Astrocyte (in vitro differentiated cells and primary cell): ENCODE data around the gene ZMYND11. TPM values are rescaled to one million over a fixed set of nuclear protein-coding genes. Genes with fewer than 3 reads are reported as not detected.

ENCODE experiments used
- DNase-seq: peaks from one replicate; pipeline ENCODE4 v3.0.0-alpha.2; 2010; ENCODE audit warnings: low read depth
- FAIRE-seq: peaks from 2 replicates; lab custom pipeline; 2011; peaks lifted over from hg19 to GRCh38; lab: Jason Lieb, UNC
- H2AFZ ChIP-seq: 2 replicates; pipeline ENCODE4 v1.6.0; 2012; ENCODE audit warnings: low read depth, low read length, inconsistent platforms
- H3K27ac ChIP-seq: 2 replicates; pipeline ENCODE4 v1.5.1; 2011; ENCODE audit warnings: low read depth, low read length, inconsistent platforms
- H3K27me3 ChIP-seq: 2 replicates; pipeline ENCODE4 v1.6.0; 2011; ENCODE audit warnings: low read length, inconsistent platforms; ENCODE audit not compliant: insufficient read depth
- H3K36me3 ChIP-seq: 2 replicates; pipeline ENCODE4 v1.5.1; 2011; ENCODE audit warnings: low read length, inconsistent platforms; ENCODE audit not compliant: insufficient read depth
- H3K4me1 ChIP-seq: 2 replicates; pipeline ENCODE4 v1.5.1; 2011; ENCODE audit warnings: low read length, inconsistent platforms; ENCODE audit not compliant: insufficient read depth
- H3K4me2 ChIP-seq: 2 replicates; pipeline ENCODE4 v1.6.0; 2012; ENCODE audit warnings: low read length, inconsistent platforms
- H3K4me3 ChIP-seq: 2 replicates; pipeline ENCODE4 v1.5.1; 2011; ENCODE audit warnings: low read depth, mild to moderate bottlenecking, low read length, inconsistent platforms; ENCODE audit not compliant: insufficient read depth
- H3K79me2 ChIP-seq: 2 replicates; pipeline ENCODE4 v1.6.0; 2012; ENCODE audit warnings: mild to moderate bottlenecking, low read length, inconsistent platforms; ENCODE audit not compliant: insufficient read depth
- H3K9ac ChIP-seq: 2 replicates; pipeline ENCODE4 v1.6.0; 2012; ENCODE audit warnings: mild to moderate bottlenecking, low read length, inconsistent platforms
- H3K9me3 ChIP-seq: 2 replicates; pipeline ENCODE4 v1.5.1; 2012; ENCODE audit warnings: low read depth, mild to moderate bottlenecking, low read length, inconsistent platforms; ENCODE audit not compliant: insufficient read depth
- H4K20me1 ChIP-seq: 2 replicates; pipeline ENCODE4 v1.6.0; 2012; ENCODE audit warnings: low read length, inconsistent platforms; ENCODE audit not compliant: insufficient read depth
- H3K27ac Mint-ChIP-seq: one replicate; pipeline ENCODE4 v1.8.0; 2021; ENCODE audit warnings: mild to moderate bottlenecking, mixed read lengths; ENCODE audit not compliant: unreplicated experiment
- H3K27me3 Mint-ChIP-seq: one replicate; pipeline ENCODE4 v1.8.0; 2021; ENCODE audit warnings: low read depth, mixed read lengths; ENCODE audit not compliant: unreplicated experiment
- H3K36me3 Mint-ChIP-seq: one replicate; pipeline ENCODE4 v1.8.0; 2021; ENCODE audit warnings: low read depth, mixed read lengths; ENCODE audit not compliant: unreplicated experiment
- H3K4me1 Mint-ChIP-seq: one replicate; pipeline ENCODE4 v1.8.0; 2021; ENCODE audit warnings: low read depth, mixed read lengths; ENCODE audit not compliant: unreplicated experiment
- H3K4me3 Mint-ChIP-seq: one replicate; pipeline ENCODE4 v1.8.0; 2021; ENCODE audit warnings: mild to moderate bottlenecking, moderate library complexity, mixed read lengths; ENCODE audit not compliant: unreplicated experiment
- H3K9me3 Mint-ChIP-seq: one replicate; pipeline ENCODE4 v1.8.0; 2021; ENCODE audit warnings: mild to moderate bottlenecking, mixed read lengths; ENCODE audit not compliant: unreplicated experiment
- CTCF ChIP-seq: IDR thresholded peaks from 2 replicates; pipeline ENCODE4 v1.5.1; 2011; ENCODE audit warnings: low read depth, mild to moderate bottlenecking, inconsistent platforms, low read length, moderate library complexity; ENCODE audit not compliant: insufficient read depth
- EZH2 ChIP-seq: IDR thresholded peaks from 2 replicates; pipeline ENCODE4 v1.6.1; 2012; ENCODE audit warnings: mild to moderate bottlenecking, low read length, inconsistent platforms; ENCODE audit not compliant: insufficient read depth
- total RNA-seq: library from RNA; stranded (reverse); gene quantifications from 2 replicates; pipeline ENCODE4 v1.2.1, GENCODE V29; 2021

ZMYND11 gene
- total RNA-seq, 1 donor from 2014 or later: 37.9 TPM

DNA sequence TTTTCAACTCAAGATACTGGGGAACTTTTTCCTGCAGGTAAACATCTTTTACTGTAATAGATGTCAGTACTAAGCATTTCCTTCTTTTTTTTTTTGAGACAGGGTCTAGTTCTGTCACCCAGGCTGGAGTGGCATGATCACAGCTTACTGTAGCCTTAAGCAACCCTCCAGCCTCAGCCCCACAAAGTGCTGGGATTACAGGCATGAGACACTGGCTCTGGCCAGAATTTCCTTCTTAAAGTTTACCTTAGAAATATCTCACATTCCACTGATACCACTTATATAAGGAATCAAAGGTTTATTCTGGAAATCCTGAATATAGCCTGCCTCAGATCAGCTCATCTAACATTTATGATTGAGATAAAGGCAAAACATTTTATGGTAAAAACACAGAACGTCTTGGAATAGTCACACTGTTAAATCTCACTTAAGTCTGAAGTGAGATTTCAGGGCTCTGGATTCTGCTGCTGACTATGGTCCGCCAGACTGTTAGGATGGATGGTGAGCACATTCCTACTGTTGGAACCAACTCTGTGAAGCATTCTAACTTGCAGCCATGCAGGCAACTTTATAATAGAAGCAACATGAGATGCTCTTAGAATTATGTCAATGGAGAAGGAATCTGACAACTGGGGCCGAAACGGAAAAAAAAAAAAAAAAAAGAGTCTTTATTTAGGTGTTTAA is 151.9 kb downstream of the ZMYND11 start:
- Histone ChIP-seq H3K9me3 (no peaks in the 10 kb centered on the region), H3K4me3 (no peak overlapping the region), H3K4me1 (peaks cover 7% of the 10 kb centered on the region), H3K36me3 (peaks cover 16% of the 10 kb centered on the region), H3K27me3 (no peaks in the 10 kb centered on the region), H3K9ac (no peak overlapping the region), H4K20me1 (no peaks in the 10 kb centered on the region), H3K79me2 (no peaks in the 10 kb centered on the region), H2AFZ (no peak overlapping the region), H3K4me2 (peak overlapping the region; percentile 18), H3K27ac (no peak overlapping the region)
- no peak overlapping the region for H3K4me3 Mint-ChIP-seq
- H3K27ac Mint-ChIP-seq: no peak overlapping the region
- FAIRE-seq: peak; percentile 71
- no peaks in the 10 kb centered on the region for H3K4me1 Mint-ChIP-seq
- peaks cover 50% of the 10 kb centered on the region for H3K36me3 Mint-ChIP-seq
- DNase-seq: peak; percentile 53
- no peaks in the 10 kb centered on the region for H3K9me3 Mint-ChIP-seq
- no peak for TF ChIP-seq EZH2
- H3K27me3 Mint-ChIP-seq: no peaks in the 10 kb centered on the region

DNA sequence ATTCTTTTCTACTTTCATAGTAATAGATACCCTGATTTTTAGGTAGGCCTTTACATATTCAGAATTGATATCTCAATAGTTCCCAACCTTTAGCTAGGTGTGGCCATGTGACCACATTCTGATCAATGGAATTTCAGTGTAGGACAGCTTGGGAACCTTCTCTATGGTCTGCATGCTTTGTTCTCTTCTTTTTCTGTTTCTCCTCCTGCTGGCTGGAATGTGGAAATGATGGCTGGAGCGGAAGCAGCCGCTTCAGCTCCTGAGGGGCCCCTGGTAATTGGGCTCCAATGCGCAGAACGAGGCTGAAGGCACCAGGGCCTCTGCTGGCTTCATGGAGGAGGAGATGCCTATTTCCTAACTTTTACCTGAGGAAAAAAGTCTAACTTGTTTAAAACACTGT is 152.6 kb downstream of the ZMYND11 start:
- Histone ChIP-seq H3K27ac (no peak overlapping the region), H3K4me3 (no peak overlapping the region), H3K4me1 (peaks cover 3% of the 10 kb centered on the region), H3K9me3 (no peaks in the 10 kb centered on the region), H4K20me1 (peaks cover under 1% of the 10 kb centered on the region), H3K4me2 (no peak overlapping the region), H3K36me3 (peaks cover 16% of the 10 kb centered on the region), H3K79me2 (no peaks in the 10 kb centered on the region), H3K27me3 (no peaks in the 10 kb centered on the region), H3K9ac (no peak overlapping the region), H2AFZ (no peak overlapping the region)
- DNase-seq (no peak), FAIRE-seq (no peak)
- H3K9me3 Mint-ChIP-seq: no peaks in the 10 kb centered on the region
- no peaks in the 10 kb centered on the region for H3K27me3 Mint-ChIP-seq
- no peak overlapping the region for H3K4me3 Mint-ChIP-seq
- H3K36me3 Mint-ChIP-seq: peaks cover 56% of the 10 kb centered on the region
- no peaks in the 10 kb centered on the region for H3K4me1 Mint-ChIP-seq
- peak overlapping the region; percentile 77 for H3K27ac Mint-ChIP-seq
- no peak for TF ChIP-seq EZH2
- peak; percentile 37 for TF ChIP-seq CTCF

DNA sequence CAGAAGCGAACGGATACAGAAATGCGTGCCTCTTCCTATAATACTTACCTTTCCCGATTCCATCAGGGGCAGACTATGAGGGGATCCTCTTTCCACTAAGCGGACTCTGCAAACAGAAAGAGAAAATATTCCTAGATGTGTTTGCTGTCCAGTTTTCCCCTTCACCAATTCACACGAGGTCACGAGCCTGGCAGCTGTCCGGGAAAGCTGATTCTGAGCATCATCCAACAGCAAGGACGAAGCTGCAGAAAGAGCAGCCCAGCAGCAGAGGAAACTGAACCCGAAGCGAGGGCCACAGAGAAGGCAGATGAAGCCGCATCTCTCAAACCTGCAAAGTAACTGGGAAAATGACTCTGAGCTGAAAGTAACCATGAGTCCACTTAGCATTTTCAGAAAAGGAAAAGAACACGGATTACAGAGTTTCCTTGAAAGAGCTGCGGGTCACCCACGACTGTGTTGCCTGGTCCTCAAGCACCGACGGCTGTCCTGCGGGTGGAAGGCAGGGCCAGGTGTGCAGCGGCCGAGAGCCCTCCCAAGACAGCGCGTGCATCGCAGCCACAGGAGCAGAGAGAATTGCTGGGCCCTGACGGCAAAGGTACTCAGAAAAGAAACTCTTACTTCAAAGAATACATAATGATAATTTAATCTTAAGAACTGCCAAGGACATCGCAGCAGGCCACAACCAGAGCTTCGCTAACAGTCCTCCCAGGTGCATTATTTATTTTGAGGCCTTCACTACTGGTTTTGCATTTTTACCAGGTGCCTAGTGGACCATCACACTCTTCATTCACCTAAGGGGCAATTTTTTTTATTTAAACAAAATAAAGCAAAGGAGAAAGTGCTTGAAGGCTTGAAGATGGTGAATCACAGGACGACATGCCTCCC is 153.3 kb downstream of the ZMYND11 start:
- FAIRE-seq: no peak
- peak overlapping the region; percentile 77 for H3K27ac Mint-ChIP-seq
- Histone ChIP-seq H2AFZ (no peak overlapping the region), H3K36me3 (peaks cover 12% of the 10 kb centered on the region), H3K4me1 (peaks cover 3% of the 10 kb centered on the region), H4K20me1 (peaks cover 7% of the 10 kb centered on the region), H3K9ac (no peak overlapping the region), H3K27ac (no peak overlapping the region), H3K9me3 (no peaks in the 10 kb centered on the region), H3K27me3 (no peaks in the 10 kb centered on the region), H3K79me2 (peaks cover 2% of the 10 kb centered on the region), H3K4me2 (no peak overlapping the region), H3K4me3 (no peak overlapping the region)
- TF ChIP-seq EZH2 (no peak), CTCF (no peak)
- no peaks in the 10 kb centered on the region for H3K9me3 Mint-ChIP-seq
- H3K4me3 Mint-ChIP-seq: no peak overlapping the region
- H3K36me3 Mint-ChIP-seq: peaks cover 54% of the 10 kb centered on the region
- H3K4me1 Mint-ChIP-seq: no peaks in the 10 kb centered on the region
- no peak for DNase-seq
- H3K27me3 Mint-ChIP-seq: no peaks in the 10 kb centered on the region
